IPS-NIHi7 (cell line): ENCODE results near the gene SLC25A22.

Experiments
- DNase-seq: peaks from one replicate; pipeline ENCODE4 v3.0.0; 2012; ENCODE audit warnings: mixed read lengths; ENCODE audit errors: extremely low spot score

Gene SLC25A22

GRCh38 chr11:798093-798713 lies at the start of gene SLC25A22:
TSS of gene SLC25A22 (minus strand) at chr11:798281. CDS start at chr11:795006, 3,275 bp downstream.
- peak; percentile 93 for DNase-seq

- DNase-seq, result no peak
These were observed 49.8 kb upstream of the SLC25A22 start for GRCh38 chr11:847876-848275.

GRCh38 chr11:846496-847098 lies 48.5 kb upstream of the SLC25A22 start:
- no peak for DNase-seq

DNA sequence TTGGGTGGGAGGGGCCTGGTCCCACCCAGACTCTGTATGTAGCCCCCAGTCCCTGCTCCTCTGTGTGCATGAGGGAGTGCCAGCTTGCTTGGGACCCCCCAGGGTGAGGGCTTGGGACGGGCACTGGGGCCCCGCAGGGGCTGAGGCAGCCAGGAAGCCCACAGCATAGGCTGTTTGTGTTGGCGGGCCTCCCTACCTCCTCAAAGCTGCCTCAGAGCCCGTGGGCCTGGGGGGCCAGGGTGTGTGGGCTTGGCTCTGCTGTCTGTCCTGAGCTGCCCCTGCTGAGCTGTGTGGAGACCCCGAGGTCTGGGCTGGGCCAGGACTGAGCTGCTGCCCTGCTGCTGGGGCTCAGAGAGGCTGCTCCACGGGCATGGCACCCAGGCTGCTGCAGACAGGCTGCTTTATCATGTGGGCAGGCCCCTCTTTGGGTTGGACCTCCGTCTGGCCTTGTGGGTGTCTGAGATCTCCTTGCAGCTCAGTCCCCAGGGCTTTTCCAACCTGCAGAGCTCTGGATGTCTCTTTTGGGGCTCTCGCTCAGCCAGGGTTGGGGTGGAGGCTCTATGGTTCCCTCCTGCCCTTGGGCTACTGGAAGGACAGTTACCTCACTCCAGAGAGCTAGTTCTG lies 47.9 kb upstream of the SLC25A22 start:
- no peak for DNase-seq

- peak; percentile 81 for DNase-seq
These were observed 46.9 kb upstream of the SLC25A22 start for GRCh38 chr11:844693-845644.

DNA sequence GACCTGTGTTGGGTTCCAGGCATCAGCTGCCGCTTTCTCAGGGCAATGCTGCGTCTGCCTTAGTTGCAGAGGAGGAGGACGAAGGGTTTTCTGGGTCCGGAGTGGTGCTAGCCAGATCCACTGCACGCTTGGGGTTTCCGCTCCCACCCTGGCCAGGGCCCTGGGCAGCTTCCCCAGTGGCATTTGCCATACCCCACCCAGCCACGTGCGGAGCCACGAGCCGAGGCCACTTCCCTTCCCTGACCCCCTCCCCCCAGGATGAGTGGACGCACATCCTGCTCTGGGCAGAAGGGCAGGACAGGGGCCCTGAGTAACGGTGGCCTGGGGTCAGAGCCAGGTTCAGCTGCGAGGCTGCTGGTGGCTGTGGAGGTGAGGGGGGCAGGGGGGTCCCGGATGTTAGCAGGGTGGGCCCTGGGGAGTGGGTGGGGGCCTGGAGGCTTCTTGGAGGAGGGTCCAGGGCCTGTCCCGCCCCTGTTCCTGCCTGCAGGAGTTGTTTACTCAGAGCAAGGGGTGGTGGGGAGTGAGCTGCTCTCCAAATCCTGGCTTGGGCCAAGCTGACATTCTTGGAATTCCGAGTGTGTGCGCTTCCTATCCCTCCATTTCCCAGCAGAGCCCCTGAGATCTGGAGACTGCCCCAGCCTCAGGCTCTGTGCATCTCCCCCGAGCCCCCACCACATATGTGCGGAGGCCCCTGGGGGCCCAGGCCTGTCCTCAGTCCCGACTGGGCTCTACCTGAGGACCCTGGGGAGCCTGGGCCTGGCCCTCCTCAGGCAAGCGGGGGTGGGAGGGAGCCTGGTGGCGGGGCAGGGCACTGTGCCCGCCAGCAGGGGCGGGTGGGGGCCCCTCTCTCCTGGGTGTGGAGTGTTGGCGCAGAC lies 46.0 kb upstream of the SLC25A22 start:
- DNase-seq, result peak; percentile 86

- no peak for DNase-seq
These were observed 45.1 kb upstream of the SLC25A22 start for GRCh38 chr11:843086-843734.

DNA sequence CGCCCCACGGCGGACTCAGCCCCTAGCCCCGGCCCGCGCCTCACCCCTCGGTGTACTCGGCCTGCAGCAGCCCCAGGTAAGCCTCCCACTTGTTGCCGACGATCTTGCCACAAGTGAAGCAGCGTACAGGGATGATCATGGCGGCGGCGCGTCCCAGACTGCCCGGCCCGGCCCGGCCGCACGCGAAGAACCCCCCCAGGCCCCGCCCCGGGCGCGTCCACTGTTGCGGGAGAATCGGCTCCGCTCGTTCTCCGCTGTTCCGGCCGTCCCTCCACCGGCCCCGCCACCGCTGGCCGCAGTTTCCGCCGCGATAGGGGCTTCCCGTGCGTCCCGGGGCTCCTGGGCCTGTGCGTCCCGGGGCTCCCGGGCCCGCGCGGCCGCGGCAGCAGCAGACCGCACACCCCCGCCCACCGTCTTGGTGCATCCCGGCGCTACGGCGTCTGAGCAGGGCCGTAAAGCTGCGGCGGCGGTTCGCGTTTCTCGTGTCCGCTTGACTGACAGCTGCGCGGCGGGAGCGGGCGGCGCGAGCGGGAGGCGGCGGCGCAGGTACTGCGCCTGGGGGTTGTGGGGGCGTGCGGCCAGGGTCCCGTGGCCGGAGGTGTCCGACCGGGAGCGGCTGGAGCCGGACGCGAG lies 44.4 kb upstream of the SLC25A22 start, which contains the start of the genes POLR2L and TSPAN4:
Gene POLR2L, minus strand, starts transcription at position 160 of the 633 bp plus-strand sequence. Its CDS starts 21 bp downstream, at position 139.
Gene TSPAN4, plus strand, starts transcription at position 483 of the 633 bp plus-strand sequence. CDS start 7,453 bp downstream, outside the sequence.
- peak; percentile 74 for DNase-seq

DNA sequence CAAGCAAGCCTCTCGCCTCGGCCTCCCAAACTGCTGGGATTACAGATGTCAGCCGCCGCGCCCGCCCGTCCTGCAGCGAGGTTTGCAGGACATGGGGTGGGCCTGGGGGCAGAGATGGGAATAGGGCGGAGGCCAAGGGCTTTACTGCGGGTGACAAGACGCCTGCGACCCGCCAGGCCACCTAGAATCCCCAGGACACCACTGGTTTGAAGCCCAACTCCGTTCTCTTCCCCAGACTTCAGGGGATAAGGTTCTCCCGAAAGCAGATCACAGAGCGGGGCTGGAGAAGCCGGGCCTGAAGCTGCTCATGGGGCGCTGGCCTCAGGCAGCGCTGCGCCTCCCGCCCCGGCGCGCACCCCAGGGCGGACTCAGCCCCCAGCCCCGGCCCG lies 43.9 kb upstream of the SLC25A22 start:
- DNase-seq, result no peak

DNA sequence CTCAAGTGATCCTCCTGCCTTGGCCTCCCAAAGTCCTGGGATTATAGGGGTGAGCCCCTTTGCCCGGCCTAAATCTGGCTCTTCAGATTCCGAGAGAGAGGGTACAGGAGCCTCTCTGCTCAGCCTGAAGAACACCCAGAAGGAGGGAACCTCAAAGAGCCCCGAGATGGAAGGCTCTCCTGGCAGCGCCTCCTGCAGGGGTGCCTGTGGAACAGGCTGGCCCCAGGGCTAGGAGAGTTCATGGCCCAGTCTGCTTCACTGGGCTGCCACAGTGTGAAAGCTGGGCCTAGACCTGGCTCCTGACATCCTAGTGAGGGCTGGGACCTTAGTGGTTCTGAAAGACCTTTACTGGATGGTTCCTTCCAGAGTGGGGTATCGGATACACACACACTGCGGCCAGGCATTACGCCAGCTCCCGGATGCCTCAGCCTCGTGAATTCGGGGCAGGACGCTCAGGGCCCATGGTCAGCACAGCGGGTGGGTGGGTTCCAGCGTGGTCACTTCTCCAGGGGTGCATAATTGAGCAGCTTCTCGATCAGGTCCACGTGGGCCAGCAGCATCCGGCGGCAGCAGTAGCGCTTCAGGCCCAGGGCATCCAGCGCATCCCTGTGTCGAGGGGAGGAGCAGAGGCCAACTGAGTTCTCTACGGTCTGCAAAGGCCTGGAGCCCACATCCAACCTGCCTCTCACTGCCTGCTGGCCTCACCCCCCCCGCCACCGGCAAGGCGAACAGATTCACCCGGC lies 42.0 kb upstream of the SLC25A22 start:
- DNase-seq, result peak; percentile 31

DNA sequence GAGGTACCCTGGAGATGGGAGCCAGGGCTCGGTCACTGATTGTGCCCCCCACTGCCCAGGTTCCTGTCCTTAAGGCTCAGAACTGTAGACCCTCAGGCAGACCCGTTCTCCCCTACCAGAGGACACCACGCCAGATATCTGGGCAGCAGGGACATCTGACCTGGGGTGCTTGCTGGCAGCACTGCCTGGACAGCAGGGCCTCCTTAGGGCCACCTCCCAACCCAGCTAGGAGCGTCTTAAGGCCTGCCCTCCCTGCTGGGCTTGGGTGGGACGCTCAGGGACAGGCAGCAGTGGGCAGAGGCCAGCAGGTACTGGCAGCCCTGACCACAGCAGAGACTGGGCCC lies 41.2 kb upstream of the SLC25A22 start:
- no peak for DNase-seq

DNA sequence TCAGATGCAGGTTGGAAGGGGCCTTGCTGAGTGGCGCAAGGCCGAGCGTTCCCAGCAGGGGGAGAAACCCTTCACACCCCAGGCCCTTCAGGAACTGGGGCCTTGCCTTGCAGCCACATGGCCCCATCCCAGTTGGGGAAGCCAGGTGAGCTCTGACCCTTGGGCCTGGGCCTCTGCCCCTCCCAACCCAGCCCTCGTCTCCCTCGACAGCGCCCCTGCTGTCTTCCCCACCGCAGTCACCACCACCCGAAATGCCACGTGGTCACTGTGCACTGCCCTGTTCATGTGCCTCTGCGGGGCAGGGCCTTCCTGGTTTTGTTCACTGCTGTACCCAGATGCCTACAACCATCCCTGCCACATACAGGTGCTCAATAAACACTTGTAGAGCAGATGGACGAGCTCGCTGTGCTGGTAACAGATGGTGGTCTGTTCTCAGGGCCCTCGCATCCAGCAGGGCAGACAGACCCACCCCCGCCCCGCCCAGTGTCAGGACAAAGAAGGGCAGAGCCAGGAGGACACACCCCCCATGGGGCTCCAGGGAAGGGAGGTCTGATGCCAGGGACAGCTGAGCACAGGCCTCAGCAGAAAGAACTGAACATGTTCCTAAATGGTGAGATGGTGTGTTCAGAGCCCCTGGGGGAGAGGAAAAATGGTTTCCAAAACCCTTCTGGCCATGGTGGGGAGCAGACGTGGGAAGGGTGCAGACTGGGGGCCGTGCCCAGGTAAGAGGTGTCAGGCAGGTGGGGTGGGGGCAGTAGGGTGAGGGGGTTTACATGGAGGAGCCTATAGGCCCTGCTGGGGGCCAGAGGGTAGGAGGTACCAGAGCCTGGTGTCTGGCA lies 40.6 kb upstream of the SLC25A22 start:
- DNase-seq, result peak; percentile 58

DNA sequence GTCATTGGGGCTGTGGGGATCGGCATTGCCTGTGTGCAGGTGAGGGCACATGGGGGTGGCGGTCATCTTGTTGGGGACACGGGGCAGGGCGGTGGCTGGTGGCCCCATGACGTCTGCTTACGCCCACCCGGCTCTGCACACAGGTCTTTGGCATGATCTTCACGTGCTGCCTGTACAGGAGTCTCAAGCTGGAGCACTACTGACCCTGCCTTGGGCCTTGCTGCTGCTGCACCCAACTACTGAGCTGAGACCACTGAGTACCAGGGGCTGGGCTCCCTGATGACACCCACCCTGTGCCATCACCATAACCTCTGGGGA lies 39.9 kb upstream of the SLC25A22 start:
- no peak for DNase-seq

DNA sequence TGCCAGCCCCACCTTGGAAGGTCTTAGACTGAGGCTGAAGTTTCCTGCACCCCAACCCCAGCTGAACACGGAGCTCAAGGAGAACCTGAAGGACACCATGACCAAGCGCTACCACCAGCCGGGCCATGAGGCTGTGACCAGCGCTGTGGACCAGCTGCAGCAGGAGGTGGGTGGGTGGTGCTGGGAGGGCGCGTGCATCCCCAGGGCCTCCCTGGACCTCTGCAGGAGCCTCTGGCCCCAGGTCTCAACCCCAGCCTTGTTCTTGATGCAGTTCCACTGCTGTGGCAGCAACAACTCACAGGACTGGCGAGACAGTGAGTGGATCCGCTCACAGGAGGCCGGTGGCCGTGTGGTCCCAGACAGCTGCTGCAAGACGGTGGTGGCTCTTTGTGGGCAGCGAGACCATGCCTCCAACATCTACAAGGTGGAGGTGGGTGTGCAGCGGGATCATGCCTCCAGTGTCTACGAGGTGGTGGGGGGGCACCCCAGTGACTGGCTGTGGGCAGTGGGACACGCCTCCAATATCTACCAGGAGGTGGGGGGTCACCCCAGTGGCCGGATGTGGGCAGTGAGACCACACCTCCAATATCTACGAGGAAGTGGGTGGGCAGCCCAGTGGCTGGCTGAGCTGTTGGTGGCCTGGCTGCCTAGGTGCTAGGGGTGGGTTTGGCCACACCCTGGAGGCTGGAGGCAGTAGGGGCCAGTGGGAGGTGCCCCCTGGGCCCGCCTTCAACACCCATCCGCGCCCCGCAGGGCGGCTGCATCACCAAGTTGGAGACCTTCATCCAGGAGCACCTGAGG lies 39.3 kb upstream of the SLC25A22 start:
- DNase-seq, result no peak

GRCh38 chr11:836700-837099 lies 38.6 kb upstream of the SLC25A22 start:
- DNase-seq, result no peak

- DNase-seq, result no peak
These were observed 38.2 kb upstream of the SLC25A22 start for GRCh38 chr11:836274-836673.
